NOMO-1 (cell line): ENCODE data around the gene SLC25A43.

Source experiments
- DNase-seq, 2 experiments: peaks; one replicate each; lab custom pipeline; 2025; ENCODE audit not compliant: unreplicated experiment in 2 of 2; lab: John Stamatoyannopoulos, UW

Gene SLC25A43

GRCh38 chrX:119495734-119496726 is 96.9 kb downstream of the SLC25A43 start:
- DNase-seq, result no peak

DNA sequence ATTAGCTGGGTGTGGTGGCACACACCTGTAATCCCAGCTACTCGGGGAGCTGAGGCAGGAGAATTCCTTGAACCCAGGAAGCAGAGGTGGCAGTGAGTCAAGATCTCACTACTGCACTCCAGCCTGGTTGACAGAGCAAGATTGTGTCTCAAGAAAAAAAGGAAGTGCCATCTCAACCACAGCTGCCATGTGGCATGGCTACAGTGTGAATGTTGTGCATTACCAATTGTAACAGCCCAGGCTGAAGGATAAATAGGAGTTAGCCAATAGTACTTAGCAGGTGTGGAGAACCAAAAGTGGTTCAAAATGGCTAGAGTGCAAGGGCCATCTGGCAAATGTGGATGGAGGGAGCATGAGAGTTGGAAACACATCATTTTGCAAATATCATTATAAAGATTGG is 98.0 kb downstream of the SLC25A43 start:
- DNase-seq, result peak; percentile 9 to 66

- DNase-seq, result no peak
Measured at GRCh38 chrX:119500061-119500800, 101.1 kb downstream of the SLC25A43 start.

DNA sequence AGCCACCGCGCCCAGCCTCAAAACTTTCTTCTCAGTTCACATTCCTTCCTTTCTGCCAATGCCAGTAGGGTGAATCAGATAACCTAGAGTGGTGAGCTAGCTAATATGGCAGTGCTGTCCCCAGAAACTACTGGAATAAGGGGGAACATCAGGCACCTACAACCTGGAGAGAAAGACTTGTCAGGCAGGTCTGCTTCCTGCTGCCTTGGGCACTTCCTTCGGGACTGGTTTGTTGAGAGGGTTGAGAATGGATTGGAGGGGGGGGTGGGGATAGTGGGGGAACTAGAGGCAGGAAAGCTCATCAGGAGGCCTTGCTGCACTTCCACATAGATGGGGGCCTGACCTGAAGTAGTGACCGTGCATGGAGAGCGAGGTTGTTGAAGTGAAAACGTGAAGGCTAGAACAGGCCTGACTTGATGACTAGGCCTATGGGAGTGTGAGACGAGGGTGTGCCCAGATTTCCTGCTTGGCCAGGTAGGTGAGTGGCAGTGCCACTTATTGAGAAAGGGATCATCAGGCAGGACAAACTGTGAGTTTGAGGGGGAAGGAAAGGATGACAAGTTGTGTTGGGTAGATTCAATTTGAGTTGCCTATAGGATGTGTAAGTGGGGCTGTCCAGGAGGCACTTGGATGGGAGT is 102.5 kb downstream of the SLC25A43 start:
- DNase-seq, result no peak

DNA sequence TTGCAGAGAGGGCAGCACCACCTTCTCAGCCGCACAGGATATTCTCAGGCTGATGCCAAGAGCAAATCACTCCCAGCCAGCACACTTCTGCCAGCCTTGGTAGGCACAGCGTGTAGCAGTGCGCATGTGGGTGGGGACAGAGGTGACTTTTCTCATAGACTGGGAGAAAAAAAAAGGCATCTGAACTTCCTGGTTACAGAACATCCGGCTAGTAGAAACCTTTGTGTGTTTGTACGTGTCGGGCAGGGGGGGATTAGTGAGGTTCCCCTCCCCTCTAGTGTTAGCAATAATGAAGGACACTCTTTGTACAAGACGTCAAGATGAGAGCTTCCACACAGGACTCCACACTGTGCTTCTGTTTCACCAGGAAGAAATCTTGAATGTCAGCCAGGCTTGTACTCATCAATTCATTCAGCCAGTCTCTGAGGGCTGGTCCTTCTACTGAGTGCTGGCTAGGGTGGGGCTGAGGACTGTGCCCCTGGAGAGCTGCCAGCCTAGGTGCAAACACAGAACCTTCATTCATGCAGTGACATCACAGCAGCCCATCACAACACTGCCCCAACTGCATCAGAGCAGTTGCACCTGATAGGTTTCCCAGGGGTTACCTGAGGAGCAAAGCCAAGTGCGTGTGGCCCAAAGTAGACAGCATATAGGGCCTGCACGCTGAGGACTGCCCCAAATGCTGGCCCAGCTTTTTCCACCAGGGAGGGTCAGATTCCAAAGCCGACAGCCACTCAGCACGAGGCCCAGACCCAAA is 103.8 kb downstream of the SLC25A43 start:
- no peak for DNase-seq

DNA sequence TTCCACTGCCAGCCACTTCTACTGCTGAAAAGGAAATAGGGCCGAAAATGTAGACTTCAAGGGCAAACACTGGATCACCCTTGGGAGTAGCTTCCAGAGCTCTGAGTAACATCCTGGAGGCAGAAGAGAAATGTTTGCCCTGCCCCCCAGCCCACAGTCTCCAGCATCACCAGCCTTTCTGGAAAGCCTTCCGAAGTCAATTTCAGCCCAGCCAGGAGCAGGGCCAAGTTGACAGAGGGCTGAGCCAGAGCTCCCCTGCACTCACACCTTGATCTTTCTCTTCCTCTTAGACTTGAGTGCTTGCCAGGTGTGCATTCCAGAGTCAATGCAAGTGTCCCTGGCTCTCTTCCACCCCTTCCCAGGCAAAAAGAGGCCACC is 104.3 kb downstream of the SLC25A43 start:
- DNase-seq, result no peak
